ENCODE results near the gene TSHZ2.

Gene TSHZ2

GRCh38 chr20:53262365-53262764 lies 290.2 kb downstream of the TSHZ2 start:
- Histone ChIP-seq H3K4me3 (no peak overlapping the region), H3K27ac (no peak overlapping the region)
- no peak for DNase-seq (ENCODE audit: low spot score)
- TF ChIP-seq CTCF (IDR thresholded peaks at IDR 0.05): no peak

GRCh38 chr20:53263554-53264438 lies 291.6 kb downstream of the TSHZ2 start:
- Histone ChIP-seq H3K27ac (no peak overlapping the region), H3K4me3 (no peak overlapping the region)
- TF ChIP-seq CTCF (IDR thresholded peaks at IDR 0.05): no peak
- no peak for DNase-seq (ENCODE audit: low spot score)

GRCh38 chr20:53264604-53265003 lies 292.4 kb downstream of the TSHZ2 start:
- Histone ChIP-seq H3K27ac (no peak overlapping the region), H3K4me3 (no peak overlapping the region)
- DNase-seq (ENCODE audit: low spot score): no peak
- TF ChIP-seq CTCF (IDR thresholded peaks at IDR 0.05): no peak

- Histone ChIP-seq H3K4me3 (no peak overlapping the region), H3K27ac (no peak overlapping the region)
- no peak for DNase-seq (ENCODE audit: low spot score)
- no peak for TF ChIP-seq CTCF (IDR thresholded peaks at IDR 0.05)
Observed at GRCh38 chr20:53265304-53265875, 293.2 kb downstream of the TSHZ2 start.

- Histone ChIP-seq H3K4me3 (no peak overlapping the region), H3K27ac (no peak overlapping the region)
- no peak for TF ChIP-seq CTCF (IDR thresholded peaks at IDR 0.05)
- no peak for DNase-seq (ENCODE audit: low spot score)
Observed at GRCh38 chr20:53269380-53269779, 297.2 kb downstream of the TSHZ2 start.

- H3K4me3 ChIP-seq: no peak overlapping the region
- DNase-seq (ENCODE audit: low spot score): no peak
- no peak for TF ChIP-seq CTCF (IDR thresholded peaks at IDR 0.05)
- H3K27ac ChIP-seq: no peak overlapping the region
Observed at GRCh38 chr20:53270792-53271375, 298.7 kb downstream of the TSHZ2 start.

Measured in coronary artery (tissue), 2 donors.